ENCODE results near the gene KRTAP4-5. TPM values are rescaled to one million over a fixed set of nuclear protein-coding genes. Genes with fewer than 3 reads are reported as not detected.
"Not testable (repeated sequence)": the region's sequence is repeated elsewhere in the genome, so short reads cannot be mapped to it uniquely, and the experiment has no call there.

The KRTAP4-5 gene
- total RNA-seq, 2 donors from 2014 or later, result not detected

DNA sequence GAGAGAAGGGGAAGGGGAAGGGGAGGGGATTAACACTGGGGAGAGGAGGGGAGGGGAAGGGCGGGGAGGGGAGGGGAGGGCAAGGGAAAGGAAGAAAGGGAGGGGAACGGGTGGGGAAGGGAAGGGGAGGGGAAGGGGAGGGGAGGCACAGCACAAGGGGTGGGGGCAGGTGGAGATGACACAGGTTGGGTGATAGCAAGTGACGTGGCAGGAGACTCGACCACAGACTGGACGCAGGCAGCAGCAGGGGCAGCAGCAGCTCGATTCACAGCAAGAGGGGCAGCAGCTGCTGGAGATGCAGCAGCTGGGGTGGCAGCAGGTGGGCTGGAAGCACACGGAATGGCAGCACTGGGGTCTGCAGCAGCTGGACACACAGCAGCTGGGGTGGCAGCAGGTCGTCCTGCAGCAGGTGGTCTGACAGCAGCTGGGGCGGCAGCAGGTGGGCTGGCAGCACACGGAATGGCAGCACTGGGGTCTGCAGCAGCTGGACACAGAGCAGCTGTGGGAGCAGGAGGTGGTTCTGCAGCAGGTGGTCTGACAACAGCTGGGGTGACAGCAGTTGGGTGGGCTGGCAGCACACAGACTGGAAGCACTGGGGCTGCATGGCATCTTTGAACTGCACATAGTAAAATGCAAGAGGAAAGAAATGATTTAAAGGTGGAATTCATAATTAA, 47.9 kb downstream of the KRTAP4-5 start, which contains the start of gene KRTAP4-16:
Gene KRTAP4-16 (minus strand): TSS at position 624 of the 674 bp plus-strand sequence. CDS start 0 bp downstream, at position 624.
- Histone ChIP-seq H3K27ac (ENCODE audit: low read depth, low read length) (no peak within 1 kb of the TSS), H3K9ac (ENCODE audit: extremely low read depth, low read length, poor library complexity, severe bottlenecking) (no peak within 1 kb of the TSS), H3K9me3 (ENCODE audit: control insufficient read depth, low read length) (no peaks in the 10 kb centered on the region), H3K36me3 (ENCODE audit: control insufficient read depth, insufficient read depth, low read length) (no peaks in the 10 kb centered on the region), H3K4me3 (ENCODE audit: low read length) (no peak within 1 kb of the TSS), H3K4me1 (ENCODE audit: control insufficient read depth, insufficient read depth, low read length) (no peaks in the 10 kb centered on the region), H3K27me3 (ENCODE audit: control insufficient read depth, insufficient read depth, low read length, poor library complexity, severe bottlenecking) (no peaks in the 10 kb centered on the region)
- Mint-ChIP-seq H3K36me3 (ENCODE audit: low read depth) (no peaks in the 10 kb centered on the region), H3K4me3 (no peak within 1 kb of the TSS), H3K27me3 (ENCODE audit: insufficient read depth) (peaks cover 4% of the 10 kb centered on the region), H3K4me1 (no peaks in the 10 kb centered on the region), H3K27ac (no peak within 1 kb of the TSS), H3K9me3 (no peaks in the 10 kb centered on the region)
- no peak for TF ChIP-seq CTCF (conservative IDR thresholded peaks at IDR 0.05)
- DNase-seq, result no peak
- WGBS, 2 experiments (ENCODE audit: insufficient coverage in 1 of 2, insufficient read length in 1 of 2), result 72 to 74% methylated on average over 6 to 8 of the region's 10 CpGs

GRCh38 chr17:41099682-41100480, 49.7 kb downstream of the KRTAP4-5 start:
- H3K36me3 ChIP-seq (ENCODE audit: control insufficient read depth, insufficient read depth, low read length); H3K4me1 ChIP-seq (ENCODE audit: control insufficient read depth, insufficient read depth, low read length); H3K27me3 Mint-ChIP-seq (ENCODE audit: insufficient read depth); H3K27ac ChIP-seq (ENCODE audit: low read depth, low read length); H3K4me3 ChIP-seq (ENCODE audit: low read length); H3K27me3 ChIP-seq (ENCODE audit: control insufficient read depth, insufficient read depth, low read length, poor library complexity, severe bottlenecking); H3K27ac Mint-ChIP-seq; H3K9me3 Mint-ChIP-seq; H3K9ac ChIP-seq (ENCODE audit: extremely low read depth, low read length, poor library complexity, severe bottlenecking); H3K9me3 ChIP-seq (ENCODE audit: control insufficient read depth, low read length); H3K4me3 Mint-ChIP-seq; H3K4me1 Mint-ChIP-seq; H3K36me3 Mint-ChIP-seq (ENCODE audit: low read depth); DNase-seq: not testable (repeated sequence)
- WGBS, 2 experiments (ENCODE audit: insufficient coverage in 1 of 2, insufficient read length in 1 of 2), result 90 to 95% methylated on average over 5 to 7 of the region's 7 CpGs

Other genes starting within 250 kb of the KRTAP4-5 start
- gene KRT23, start 212.2 kb downstream of the KRTAP4-5 start, total RNA-seq, result not detected
- gene KRT39, start 182.9 kb downstream of the KRTAP4-5 start, total RNA-seq, result not detected
- gene KRT40, start 165.5 kb downstream of the KRTAP4-5 start, total RNA-seq, result not detected
- not detected for gene KRTAP3-3, start 155.7 kb downstream of the KRTAP4-5 start, total RNA-seq
- not detected for gene KRTAP3-2, start 149.9 kb downstream of the KRTAP4-5 start, total RNA-seq
- not detected for gene KRTAP3-1, start 140.7 kb downstream of the KRTAP4-5 start, total RNA-seq
- not detected for gene KRTAP1-5, start 122.6 kb downstream of the KRTAP4-5 start, total RNA-seq
- gene KRTAP1-4, start 119.6 kb downstream of the KRTAP4-5 start, total RNA-seq, result not detected
- not detected for gene KRTAP1-3, start 115.0 kb downstream of the KRTAP4-5 start, total RNA-seq
- not detected for gene KRTAP1-1, start 108.4 kb downstream of the KRTAP4-5 start, total RNA-seq
- not detected for gene KRTAP2-1, start 102.5 kb downstream of the KRTAP4-5 start, total RNA-seq
- not detected for gene KRTAP2-2, start 94.6 kb downstream of the KRTAP4-5 start, total RNA-seq
- gene KRTAP2-3, start 89.7 kb downstream of the KRTAP4-5 start, total RNA-seq, result not detected
- not detected for gene KRTAP2-4, start 83.9 kb downstream of the KRTAP4-5 start, total RNA-seq
- gene KRTAP4-7, start 65.7 kb downstream of the KRTAP4-5 start, total RNA-seq, result not detected
- gene KRTAP4-8, start 51.7 kb downstream of the KRTAP4-5 start, total RNA-seq, result not detected
- not detected for gene KRTAP4-16, start 47.6 kb downstream of the KRTAP4-5 start, total RNA-seq
- not detected for gene KRTAP4-9, start 44.4 kb downstream of the KRTAP4-5 start, total RNA-seq
- gene KRTAP4-11, start 31.5 kb downstream of the KRTAP4-5 start, total RNA-seq, result not detected
- not detected for gene KRTAP4-12, start 25.6 kb downstream of the KRTAP4-5 start, total RNA-seq
- not detected for gene KRTAP4-6, start 9.3 kb downstream of the KRTAP4-5 start, total RNA-seq
- not detected for gene KRTAP4-4, start 10.9 kb upstream of the KRTAP4-5 start, total RNA-seq
- gene KRTAP4-3, start 18.4 kb upstream of the KRTAP4-5 start, total RNA-seq, result not detected
- not detected for gene KRTAP4-2, start 28.4 kb upstream of the KRTAP4-5 start, total RNA-seq
- not detected for gene KRTAP4-1, start 35.1 kb upstream of the KRTAP4-5 start, total RNA-seq
- not detected for gene KRTAP9-1, start 40.1 kb upstream of the KRTAP4-5 start, total RNA-seq
- not detected for gene KRTAP9-2, start 76.8 kb upstream of the KRTAP4-5 start, total RNA-seq
- not detected for gene KRTAP9-3, start 82.6 kb upstream of the KRTAP4-5 start, total RNA-seq
- gene KRTAP9-8, start 88.2 kb upstream of the KRTAP4-5 start, total RNA-seq, result not detected
- not detected for gene KRTAP9-4, start 99.9 kb upstream of the KRTAP4-5 start, total RNA-seq
- gene KRTAP9-9, start 105.6 kb upstream of the KRTAP4-5 start, total RNA-seq, result not detected
- not detected for gene KRTAP9-6, start 115.6 kb upstream of the KRTAP4-5 start, total RNA-seq
- not detected for gene KRTAP9-7, start 125.9 kb upstream of the KRTAP4-5 start, total RNA-seq
- not detected for gene KRTAP29-1, start 153.0 kb upstream of the KRTAP4-5 start, total RNA-seq
- gene KRTAP16-1, start 159.5 kb upstream of the KRTAP4-5 start, total RNA-seq, result not detected
- under 1 TPM; 0.46 to 0.48 TPM for gene KRTAP17-1, start 165.9 kb upstream of the KRTAP4-5 start, total RNA-seq
- not detected for gene KRT33A, start 201.0 kb upstream of the KRTAP4-5 start, total RNA-seq
- not detected for gene KRT33B, start 220.0 kb upstream of the KRTAP4-5 start, total RNA-seq
- not detected for gene KRT34, start 232.5 kb upstream of the KRTAP4-5 start, total RNA-seq
- gene KRT31, start 247.8 kb upstream of the KRTAP4-5 start, total RNA-seq, result not detected

Data from endodermal cell (in vitro differentiated cells).